Keratinocyte (primary cell): ENCODE data around the gene RNF123. TPM values are rescaled to one million over a fixed set of nuclear protein-coding genes. Genes with fewer than 3 reads are reported as not detected.

Experiments
- DNase-seq: peaks from one replicate; pipeline ENCODE4 v3.0.0-alpha.2; 2011; ENCODE audit warnings: low read depth, missing footprints, low spot score
- FAIRE-seq: peaks from 2 replicates; lab custom pipeline; 2011; peaks lifted over from hg19 to GRCh38; lab: Jason Lieb, UNC
- H2AFZ ChIP-seq: 2 replicates; pipeline ENCODE4 v1.6.0; 2012; ENCODE audit warnings: low read length, control low read depth, inconsistent platforms; ENCODE audit not compliant: control insufficient read depth
- H3K27ac ChIP-seq: 2 replicates; pipeline ENCODE4 v1.5.1; 2011; ENCODE audit warnings: low read length; ENCODE audit not compliant: control insufficient read depth, insufficient read depth
- H3K27me3 ChIP-seq: 3 replicates; pipeline ENCODE4 v1.6.0; 2011; ENCODE audit warnings: low read length; ENCODE audit not compliant: control insufficient read depth, insufficient read depth; ENCODE audit errors: extremely low read depth
- H3K36me3 ChIP-seq, 2 experiments: 2 replicates in 1 of 2; 3 replicates in 1 of 2; pipeline ENCODE4 v1.5.1; 2011; ENCODE audit warnings: low read length in 2 of 2, mild to moderate bottlenecking in 1 of 2; ENCODE audit not compliant: control insufficient read depth in 2 of 2, insufficient read depth in 2 of 2; ENCODE audit errors: extremely low read depth in 1 of 2
- H3K4me1 ChIP-seq: 3 replicates; pipeline ENCODE4 v1.5.1; 2011; ENCODE audit warnings: low read length; ENCODE audit not compliant: control insufficient read depth, insufficient read depth; ENCODE audit errors: extremely low read depth
- H3K4me2 ChIP-seq: 3 replicates; pipeline ENCODE4 v1.6.0; 2011; ENCODE audit warnings: low read depth, low read length; ENCODE audit not compliant: control insufficient read depth, insufficient read depth; ENCODE audit errors: extremely low read depth
- H3K4me3 ChIP-seq, 3 experiments: fragments of 200-600 bp in 1 of 3; sonication (generic) in 1 of 3; 2 replicates in 2 of 3; 3 replicates in 1 of 3; pipeline ENCODE4 v1.5.1; 2011 to 2016; ENCODE audit warnings: low read length in 3 of 3, mild to moderate bottlenecking in 3 of 3, control low read depth in 2 of 3, inconsistent platforms in 1 of 3, low read depth in 1 of 3, mixed read lengths in 1 of 3, mixed run types in 1 of 3, moderate library complexity in 1 of 3; ENCODE audit not compliant: control insufficient read depth in 2 of 3, insufficient read depth in 2 of 3; ENCODE audit errors: extremely low read depth in 1 of 3
- H3K79me2 ChIP-seq: 2 replicates; pipeline ENCODE4 v1.6.0; 2012; ENCODE audit warnings: low read length; ENCODE audit not compliant: control insufficient read depth, insufficient read depth
- H3K9ac ChIP-seq: 3 replicates; pipeline ENCODE4 v1.6.0; 2011; ENCODE audit warnings: low read length; ENCODE audit not compliant: control insufficient read depth, insufficient read depth; ENCODE audit errors: extremely low read depth
- H3K9me1 ChIP-seq: 3 replicates; pipeline ENCODE4 v1.6.0; 2011; ENCODE audit warnings: low read length; ENCODE audit not compliant: control insufficient read depth, insufficient read depth; ENCODE audit errors: extremely low read depth
- H3K9me3 ChIP-seq: 2 replicates; pipeline ENCODE4 v1.5.1; 2012; ENCODE audit warnings: low read depth, low read length; ENCODE audit not compliant: control insufficient read depth
- H4K20me1 ChIP-seq: 3 replicates; pipeline ENCODE4 v1.6.0; 2011; ENCODE audit warnings: low read length; ENCODE audit not compliant: control insufficient read depth, insufficient read depth; ENCODE audit errors: extremely low read depth
- CTCF ChIP-seq, 3 experiments: IDR thresholded peaks in 1 of 3; conservative IDR thresholded peaks in 1 of 3; optimal IDR thresholded peaks in 1 of 3; 2 replicates in 2 of 3; 3 replicates in 1 of 3; pipeline versions ENCODE3 to v1.5.1; 2011; ENCODE audit warnings: low read length in 3 of 3, mild to moderate bottlenecking in 3 of 3, moderate library complexity in 2 of 3, control low read depth in 1 of 3, inconsistent platforms in 1 of 3; ENCODE audit not compliant: insufficient read depth in 2 of 3; ENCODE audit errors: extremely low read depth in 1 of 3
- EZH2 ChIP-seq: IDR thresholded peaks from one replicate; pipeline ENCODE4 v1.6.1; 2012; ENCODE audit warnings: inconsistent platforms, mild to moderate bottlenecking, low read length, moderate library complexity
- dilution Hi-C: fragments of 300-500 bp; cut with MboI; formaldehyde crosslinking; loops from one replicate; pipeline ENCODE4 v1.7.0; 2020; ENCODE audit warnings: low sequenced_read_pairs; ENCODE audit not compliant: extremely low pct_ligation_motif_present
- polyA plus RNA-seq, 5 experiments: library from polyadenylated mRNA; depleted of rRNA in 3 of 5; stranded (reverse) in 3 of 5; stranded (forward) in 1 of 5; unstranded in 1 of 5; fragments of >200 nt; gene quantifications; 1 replicate in 1 of 5; 2 replicates in 3 of 5; 3 replicates in 1 of 5; pipeline versions ENCODE4 v1.2.1 to v1.2.3, GENCODE V29; 2011 to 2012; ENCODE audit warnings: missing spikeins in 2 of 5, low read depth in 1 of 5, low replicate concordance in 1 of 5

Gene RNF123
- polyA plus RNA-seq, 1 donor (not counting 4 experiments of a cell fraction or from before 2014, with no cell fraction given) = 18.1 TPM

- H4K20me1 ChIP-seq = no peaks in the 10 kb centered on the region
- peaks cover 10% of the 10 kb centered on the region for H3K4me1 ChIP-seq
- dilution Hi-C loops = loop anchor here (25.0 kb wide), 1 partner anchor 106 kb away; the partner anchor contains the start of gene BSN
- no peaks in the 10 kb centered on the region for H3K79me2 ChIP-seq
- no peak overlapping the region for H2AFZ ChIP-seq
- H3K9me1 ChIP-seq = no peaks in the 10 kb centered on the region
- H3K27me3 ChIP-seq = peaks cover 5% of the 10 kb centered on the region
- no peak for DNase-seq
- H3K9me3 ChIP-seq = no peaks in the 10 kb centered on the region
- no peak overlapping the region for H3K4me2 ChIP-seq
- TF ChIP-seq CTCF (optimal IDR thresholded peaks at IDR 0.05 in 1 of 3, IDR thresholded peaks at IDR 0.05 in 1 of 3, conservative IDR thresholded peaks at IDR 0.05 in 1 of 3; ENCODE audit: extremely low read depth in 1 of 3, insufficient read depth in 2 of 3, low read length in 3 of 3) (no peak), EZH2 (no peak)
- H3K36me3 ChIP-seq = no peaks in the 10 kb centered on the region
- no peak overlapping the region for H3K4me3 ChIP-seq
- no peak for FAIRE-seq
- H3K27ac ChIP-seq = no peak overlapping the region
- H3K9ac ChIP-seq = no peak overlapping the region
These were observed 21.5 kb upstream of the RNF123 start for GRCh38 chr3:49667701-49668413.

DNA sequence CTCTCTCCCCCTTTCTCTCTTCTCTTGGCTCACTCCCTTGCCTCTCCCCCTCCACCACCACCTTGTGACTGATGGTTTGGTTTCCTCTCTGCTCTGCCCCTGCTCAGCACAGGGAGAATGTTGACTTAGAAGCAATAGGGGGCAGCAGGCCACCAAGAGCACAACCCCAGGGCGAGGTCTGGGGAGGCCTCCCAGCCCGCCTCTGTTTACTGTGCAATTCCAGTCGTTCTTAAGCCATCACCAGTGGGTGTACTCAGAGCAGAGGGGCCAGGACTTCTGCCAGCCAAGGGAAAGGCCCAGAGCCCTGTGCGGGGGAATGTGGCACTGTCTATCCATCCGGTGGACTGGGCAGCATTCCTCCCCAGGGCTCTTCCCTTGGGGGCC, 21.0 kb upstream of the RNF123 start:
- no peaks in the 10 kb centered on the region for H3K9me1 ChIP-seq
- DNase-seq = no peak
- no peak overlapping the region for H2AFZ ChIP-seq
- H3K27ac ChIP-seq = no peak overlapping the region
- peaks cover 5% of the 10 kb centered on the region for H3K27me3 ChIP-seq
- H3K9me3 ChIP-seq = no peaks in the 10 kb centered on the region
- FAIRE-seq = no peak
- no peak overlapping the region for H3K9ac ChIP-seq
- no peak overlapping the region for H3K4me3 ChIP-seq
- no peak for TF ChIP-seq CTCF (optimal IDR thresholded peaks at IDR 0.05 in 1 of 3, IDR thresholded peaks at IDR 0.05 in 1 of 3, conservative IDR thresholded peaks at IDR 0.05 in 1 of 3; ENCODE audit: extremely low read depth in 1 of 3, insufficient read depth in 2 of 3, low read length in 3 of 3)
- H3K4me1 ChIP-seq = peaks cover 14% of the 10 kb centered on the region
- no peaks in the 10 kb centered on the region for H4K20me1 ChIP-seq
- no peak overlapping the region for H3K4me2 ChIP-seq
- no peaks in the 10 kb centered on the region for H3K79me2 ChIP-seq
- no peaks in the 10 kb centered on the region for H3K36me3 ChIP-seq
- dilution Hi-C loops = loop anchor here (25.0 kb wide), 1 partner anchor 106 kb away; the partner anchor contains the start of gene BSN
